Kidney capillary endothelial cell (primary cell): Measurements from ENCODE around the gene NTMT1.

ENCODE experiments used
- DNase-seq: peaks from one replicate; pipeline ENCODE4 v3.0.0-alpha.2; 2018; ENCODE audit warnings: low spot score

NTMT1 gene

DNA sequence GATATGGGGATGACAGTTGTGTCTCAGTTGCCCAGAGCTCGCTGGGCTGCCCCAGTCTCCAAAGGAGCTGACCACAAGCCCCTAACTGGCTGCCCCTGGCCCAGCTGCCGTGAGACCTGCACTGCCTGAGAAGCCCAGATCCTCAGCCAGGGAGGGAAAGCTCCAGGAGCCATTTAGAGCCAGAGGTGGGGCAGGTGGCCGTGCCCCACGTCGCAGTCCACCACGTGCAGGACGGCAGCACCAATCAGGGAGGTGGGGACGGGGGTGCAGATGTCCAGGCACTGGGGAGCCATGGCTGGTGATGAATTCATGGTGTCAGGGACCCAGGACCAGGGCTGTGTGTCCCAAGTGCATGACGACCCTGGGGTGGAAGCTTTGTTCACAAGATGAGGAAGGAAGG, 52.9 kb downstream of the NTMT1 start:
- DNase-seq = no peak

DNA sequence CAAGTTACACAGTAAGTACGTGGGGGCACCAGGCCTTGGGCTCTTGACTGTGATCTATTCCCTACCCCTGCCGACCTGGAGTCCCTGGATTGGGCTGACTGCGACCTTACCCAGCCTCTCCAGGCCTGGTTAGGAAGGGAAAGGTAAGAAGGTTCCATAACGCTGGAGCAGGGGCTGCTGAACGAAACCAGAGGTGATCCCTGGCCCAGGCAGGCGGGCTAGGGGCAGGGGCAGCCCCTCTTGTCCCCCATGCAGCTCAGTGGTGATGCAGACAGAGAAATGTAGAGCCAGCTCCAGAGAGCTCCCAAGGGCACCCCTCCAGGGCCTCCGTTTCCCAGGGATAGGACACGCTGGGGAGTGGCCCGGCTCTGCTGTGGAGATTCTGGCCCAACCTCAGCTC, 53.6 kb downstream of the NTMT1 start:
- DNase-seq = no peak

DNA sequence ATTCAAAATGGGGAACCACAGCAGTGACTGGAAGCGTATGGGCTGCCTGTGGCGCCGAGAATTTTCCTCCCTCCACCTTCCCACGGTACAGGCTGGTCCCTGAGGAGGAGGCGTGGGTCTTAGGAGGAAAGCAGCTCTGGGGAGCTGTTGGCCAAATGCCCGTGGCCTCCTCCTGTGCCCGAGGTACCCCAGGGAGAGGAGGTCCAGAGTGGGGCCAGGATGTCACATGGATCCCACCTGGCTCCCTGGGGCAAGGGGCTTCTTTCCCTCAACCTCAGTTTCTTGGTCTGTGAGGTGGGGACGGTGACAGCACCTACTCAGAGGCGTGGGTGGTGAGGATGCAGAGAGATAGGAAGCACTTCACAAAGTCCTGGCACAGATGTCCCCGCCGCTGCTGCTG, 56.0 kb downstream of the NTMT1 start:
- no peak for DNase-seq

DNA sequence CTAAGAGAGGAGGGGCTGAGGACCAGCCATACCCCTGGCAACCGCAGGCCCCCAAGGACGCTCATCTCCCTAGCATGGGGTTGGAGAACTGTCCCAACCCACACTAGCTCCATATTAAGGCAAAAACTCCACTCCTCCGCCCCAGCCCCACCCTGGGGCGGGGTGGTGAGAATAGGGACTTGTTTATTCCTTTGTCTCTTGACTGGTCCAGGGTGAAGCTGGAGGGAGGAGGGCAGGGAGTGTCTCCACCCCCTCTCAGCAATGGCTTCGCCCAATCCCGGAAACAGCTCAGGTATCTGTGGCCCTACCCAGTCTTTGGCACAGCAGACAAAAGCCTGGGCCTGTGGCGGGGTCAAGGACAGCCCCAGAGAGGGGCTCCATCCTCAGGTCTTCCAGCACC, 56.4 kb downstream of the NTMT1 start:
- DNase-seq = no peak

DNA sequence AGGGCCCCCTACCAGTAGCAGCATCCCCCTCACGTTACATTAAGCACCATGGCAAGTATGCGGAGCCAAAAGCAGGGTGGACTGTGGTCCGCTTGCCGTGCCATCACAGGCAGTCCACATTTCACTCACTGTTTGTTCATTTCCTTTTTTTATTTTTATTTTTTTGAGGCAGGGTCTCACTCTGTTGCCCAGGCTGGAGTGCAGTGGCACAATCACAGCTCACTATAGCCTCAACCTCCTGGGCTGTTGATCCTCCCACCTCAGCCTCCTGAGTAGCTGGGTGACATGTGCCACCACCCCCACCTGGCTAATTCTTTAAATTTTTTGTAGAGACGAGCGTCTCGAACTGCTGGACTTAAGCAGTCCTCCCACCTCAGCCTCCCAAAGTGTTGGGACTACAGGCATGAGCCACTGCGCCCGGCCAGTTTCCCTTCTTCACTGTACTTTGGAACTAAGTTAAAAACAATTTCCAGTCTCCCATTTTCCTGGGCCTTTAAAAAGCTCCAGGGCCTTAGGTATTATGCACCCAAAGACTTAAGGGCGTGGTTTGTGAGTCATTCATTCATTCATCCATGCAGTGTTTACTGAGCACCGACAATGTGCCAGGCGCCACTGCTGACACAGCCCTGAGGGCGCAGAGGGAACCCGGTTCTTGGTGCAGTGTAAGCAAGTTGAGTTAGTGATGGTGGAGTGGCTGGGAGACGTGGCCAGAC, 59.4 kb downstream of the NTMT1 start:
- no peak for DNase-seq
